Natural killer cell (primary cell): ENCODE measurements around the gene TDG. TPM values are rescaled to one million over a fixed set of nuclear protein-coding genes. Genes with fewer than 3 reads are reported as not detected.

Experiments
- ATAC-seq, 3 donors: fragments of 150-1000 bp in 2 of 3; fragments of 200-7000 bp in 1 of 3; cut with Tn5 transposase; 1 replicate in 1 of 3; 2 replicates in 2 of 3; pipeline ENCODE4 v1.10.0; 2021; ENCODE audit warnings: mild to moderate bottlenecking in 2 of 3, moderate library complexity in 2 of 3
- DNase-seq, 2 donors: peaks; one replicate each; pipeline versions ENCODE4 v3.0.0 to v3.0.0-alpha.2; 2013 to 2021; ENCODE audit warnings: mixed read lengths in 1 of 2
- H3K27ac ChIP-seq: one replicate; pipeline ENCODE4 v1.5.1; 2013; ENCODE audit warnings: mild to moderate bottlenecking, low read length
- H3K27me3 ChIP-seq: one replicate; pipeline ENCODE4 v1.6.1; 2013; ENCODE audit warnings: low read length; ENCODE audit not compliant: control insufficient read depth, insufficient read depth
- H3K36me3 ChIP-seq: one replicate; pipeline ENCODE4 v1.6.1; 2013; ENCODE audit warnings: low read length; ENCODE audit not compliant: control insufficient read depth, insufficient read depth
- H3K4me1 ChIP-seq: one replicate; pipeline ENCODE4 v1.6.1; 2013; ENCODE audit warnings: low read length; ENCODE audit not compliant: control insufficient read depth, insufficient read depth
- H3K4me3 ChIP-seq: one replicate; pipeline ENCODE4 v1.5.1; 2013; ENCODE audit warnings: low read length
- H3K9me3 ChIP-seq: one replicate; pipeline ENCODE4 v1.6.1; 2013; ENCODE audit warnings: low read length; ENCODE audit not compliant: control insufficient read depth, insufficient read depth
- H3K27ac Mint-ChIP-seq, 2 donors: one replicate each; pipeline ENCODE4 v1.8.0; 2022; ENCODE audit warnings: mild to moderate bottlenecking in 2 of 2, mixed read lengths in 2 of 2, moderate library complexity in 1 of 2
- H3K27me3 Mint-ChIP-seq, 2 donors: one replicate each; pipeline ENCODE4 v1.8.0; 2022; ENCODE audit warnings: low read depth in 2 of 2, mixed read lengths in 2 of 2
- H3K36me3 Mint-ChIP-seq: one replicate; pipeline ENCODE4 v1.8.0; 2022; ENCODE audit warnings: mixed read lengths
- H3K4me1 Mint-ChIP-seq, 2 donors: one replicate each; pipeline ENCODE4 v1.8.0; 2022; ENCODE audit warnings: mixed read lengths in 2 of 2
- H3K4me3 Mint-ChIP-seq: one replicate; pipeline ENCODE4 v1.8.0; 2022; ENCODE audit warnings: mild to moderate bottlenecking, moderate library complexity, mixed read lengths
- H3K9me3 Mint-ChIP-seq, 2 donors: one replicate each; pipeline ENCODE4 v1.8.0; 2022; ENCODE audit warnings: mixed read lengths in 2 of 2
- whole genome bisulfite sequencing: methylation state at CpG from one replicate; pipeline ENCODE4 v1.1.7; 2013; ENCODE audit warnings: missing lambda C conversion rate; ENCODE audit not compliant: insufficient coverage; 5-methylcytosine and 5-hydroxymethylcytosine counted together
- intact Hi-C: fragments of 100-400 bp; cut with micrococcal nuclease; formaldehyde crosslinking; loops from one replicate; pipeline ENCODE4 v1.14.2; 2022
- total RNA-seq, 4 donors: library from RNA; stranded (reverse); fragments of 120-200 nt in 1 of 4; gene quantifications; one replicate each; pipeline versions ENCODE4 v1.2.3 to v1.2.4, GENCODE V29; 2013 to 2022
- TF ChIP-seq, protein P1 (sequence below): fragments of 200-600 bp; IDR thresholded peaks from one replicate; pipeline ENCODE4 v1.8.0; 2022; ENCODE audit warnings: antibody characterized with exemption

The TDG gene
- total RNA-seq, 3 donors from 2014 or later (not counting 1 experiment from before 2014, with no cell fraction given) = 28.2 to 28.7 (median 28.7) TPM

GRCh38 chr12:104022786-104023185, 57.1 kb downstream of the TDG start:
- H3K9me3 Mint-ChIP-seq = peaks cover 0 to 3% of the 10 kb centered on the region in 2 donors
- H3K27ac Mint-ChIP-seq = no peak overlapping the region

GRCh38 chr12:104023710-104024109, 58.0 kb downstream of the TDG start:
- H3K36me3 Mint-ChIP-seq = no peaks in the 10 kb centered on the region
- H3K4me1 Mint-ChIP-seq = no peaks in the 10 kb centered on the region
- Histone ChIP-seq H3K4me1 (no peaks in the 10 kb centered on the region), H3K27me3 (peaks cover 2% of the 10 kb centered on the region), H3K36me3 (no peaks in the 10 kb centered on the region), H3K4me3 (no peak overlapping the region), H3K27ac (no peak overlapping the region), H3K9me3 (no peaks in the 10 kb centered on the region)
- H3K9me3 Mint-ChIP-seq = peaks cover 0 to 3% of the 10 kb centered on the region in 2 donors
- peaks cover 25 to 46% of the 10 kb centered on the region in 2 donors for H3K27me3 Mint-ChIP-seq
- ATAC-seq (no peak), DNase-seq (no peak)
- no peak overlapping the region for H3K27ac Mint-ChIP-seq
- no peak overlapping the region for H3K4me3 Mint-ChIP-seq
- WGBS = no CpG with 5 or more reads among the region's 2 CpGs
- TF ChIP-seq, protein P1, sequence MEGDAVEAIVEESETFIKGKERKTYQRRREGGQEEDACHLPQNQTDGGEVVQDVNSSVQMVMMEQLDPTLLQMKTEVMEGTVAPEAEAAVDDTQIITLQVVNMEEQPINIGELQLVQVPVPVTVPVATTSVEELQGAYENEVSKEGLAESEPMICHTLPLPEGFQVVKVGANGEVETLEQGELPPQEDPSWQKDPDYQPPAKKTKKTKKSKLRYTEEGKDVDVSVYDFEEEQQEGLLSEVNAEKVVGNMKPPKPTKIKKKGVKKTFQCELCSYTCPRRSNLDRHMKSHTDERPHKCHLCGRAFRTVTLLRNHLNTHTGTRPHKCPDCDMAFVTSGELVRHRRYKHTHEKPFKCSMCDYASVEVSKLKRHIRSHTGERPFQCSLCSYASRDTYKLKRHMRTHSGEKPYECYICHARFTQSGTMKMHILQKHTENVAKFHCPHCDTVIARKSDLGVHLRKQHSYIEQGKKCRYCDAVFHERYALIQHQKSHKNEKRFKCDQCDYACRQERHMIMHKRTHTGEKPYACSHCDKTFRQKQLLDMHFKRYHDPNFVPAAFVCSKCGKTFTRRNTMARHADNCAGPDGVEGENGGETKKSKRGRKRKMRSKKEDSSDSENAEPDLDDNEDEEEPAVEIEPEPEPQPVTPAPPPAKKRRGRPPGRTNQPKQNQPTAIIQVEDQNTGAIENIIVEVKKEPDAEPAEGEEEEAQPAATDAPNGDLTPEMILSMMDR = no peak
- intact Hi-C loops = no loop called here

More at GRCh38 chr12:104022786-104023185, 57.1 kb downstream of the TDG start:
- Histone ChIP-seq H3K27ac (no peak overlapping the region), H3K4me3 (no peak overlapping the region), H3K9me3 (no peaks in the 10 kb centered on the region), H3K27me3 (peaks cover 2% of the 10 kb centered on the region), H3K4me1 (no peaks in the 10 kb centered on the region), H3K36me3 (no peaks in the 10 kb centered on the region)
- DNase-seq (no peak), ATAC-seq (no peak)
- Mint-ChIP-seq H3K4me3 (no peak overlapping the region), H3K4me1 (no peaks in the 10 kb centered on the region), H3K27me3 (peaks cover 22 to 37% of the 10 kb centered on the region in 2 donors), H3K36me3 (no peaks in the 10 kb centered on the region)
- intact Hi-C loops = no loop called here
- TF ChIP-seq, protein P1 = no peak
- WGBS = 83% methylated on average over 2 of the region's 3 CpGs

DNA sequence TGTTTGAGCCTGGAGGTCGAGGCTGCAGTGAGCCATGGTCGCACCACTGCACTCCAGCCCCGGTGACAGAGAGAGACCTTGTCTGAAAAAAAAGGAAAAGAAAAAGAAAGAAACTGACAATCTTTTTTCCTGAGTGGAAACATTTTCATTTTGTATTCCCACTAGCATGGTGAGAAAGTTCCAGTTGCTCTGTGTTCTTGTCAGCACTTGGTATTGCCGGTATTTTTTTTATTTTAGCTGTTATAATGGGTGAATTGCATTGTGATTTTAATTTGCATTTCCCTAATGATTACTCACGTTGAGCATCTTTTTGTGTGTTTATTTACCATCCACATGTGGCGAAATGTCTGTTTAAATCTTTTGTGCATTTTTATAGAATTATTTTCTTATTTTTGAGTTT, 58.7 kb downstream of the TDG start:
- TF ChIP-seq, protein P1 = no peak
- Mint-ChIP-seq H3K27me3 (peaks cover 23 to 47% of the 10 kb centered on the region in 2 donors), H3K27ac (no peak overlapping the region), H3K4me1 (no peaks in the 10 kb centered on the region), H3K9me3 (peaks cover 0 to 3% of the 10 kb centered on the region in 2 donors), H3K4me3 (no peak overlapping the region), H3K36me3 (no peaks in the 10 kb centered on the region)
- Histone ChIP-seq H3K36me3 (no peaks in the 10 kb centered on the region), H3K27ac (no peak overlapping the region), H3K9me3 (no peaks in the 10 kb centered on the region), H3K4me3 (no peak overlapping the region), H3K27me3 (peaks cover 2% of the 10 kb centered on the region), H3K4me1 (no peaks in the 10 kb centered on the region)
- DNase-seq (no peak), ATAC-seq (no peak)
- WGBS = 94% methylated on average over 6 of the region's 6 CpGs
- intact Hi-C loops = no loop called here

DNA sequence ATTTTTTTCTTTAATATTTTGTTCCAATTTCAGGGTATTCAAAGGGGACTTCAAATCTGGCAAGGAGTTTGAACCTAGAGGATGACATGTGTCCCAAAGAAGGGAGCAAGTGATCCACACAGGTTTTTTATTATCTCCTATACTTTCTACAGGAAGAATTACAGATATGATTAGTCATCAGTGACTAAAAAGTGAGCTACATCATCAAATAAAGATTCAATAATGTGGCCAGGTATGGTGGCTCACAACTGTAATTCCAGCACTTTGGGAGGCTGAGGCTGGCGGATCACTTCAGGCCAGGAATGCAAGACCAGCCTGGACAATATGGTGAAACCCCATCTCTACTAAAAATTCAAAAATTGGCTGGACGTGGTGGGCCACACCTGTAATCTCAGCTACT, 60.1 kb downstream of the TDG start:
- no peaks in the 10 kb centered on the region for H3K4me1 Mint-ChIP-seq
- intact Hi-C loops = no loop called here
- Histone ChIP-seq H3K9me3 (no peaks in the 10 kb centered on the region), H3K27me3 (no peaks in the 10 kb centered on the region), H3K36me3 (no peaks in the 10 kb centered on the region), H3K4me1 (no peaks in the 10 kb centered on the region), H3K27ac (no peak overlapping the region), H3K4me3 (no peak overlapping the region)
- H3K9me3 Mint-ChIP-seq = peaks cover 0 to 3% of the 10 kb centered on the region in 2 donors
- H3K27ac Mint-ChIP-seq = no peak overlapping the region
- WGBS = 85% methylated on average over 2 of the region's 2 CpGs
- H3K36me3 Mint-ChIP-seq = no peaks in the 10 kb centered on the region
- no peak for ATAC-seq
- peaks cover 18 to 47% of the 10 kb centered on the region in 2 donors for H3K27me3 Mint-ChIP-seq
- TF ChIP-seq, protein P1 = no peak
- DNase-seq = no peak
- no peak overlapping the region for H3K4me3 Mint-ChIP-seq
